Activated T-helper 1 cell treated with anti-CD3 and anti-CD28 coated beads, Interleukin-12 subunit alpha, Interleukin-12 subunit beta, Interleukin-2, Interleukin-4 antibody, amounts not matched to agents 30 ng/mL and 10 ng/mL and 1 ng/mL, durations not matched to agents 14 hours and 24 hours and 36 hours (primary cell): Measurements from ENCODE around the gene ZNF717. TPM values are rescaled to one million over a fixed set of nuclear protein-coding genes. Genes with fewer than 3 reads are reported as not detected.

ENCODE experiments used
- DNase-seq: peaks from one replicate; pipeline ENCODE4 v3.0.0; 2021; ENCODE audit warnings: low spot score
- H3K27ac Mint-ChIP-seq: one replicate; pipeline ENCODE4 v1.8.0; 2021; ENCODE audit warnings: mild to moderate bottlenecking, mixed read lengths
- H3K27me3 Mint-ChIP-seq: one replicate; pipeline ENCODE4 v1.8.0; 2022; ENCODE audit warnings: mild to moderate bottlenecking, moderate library complexity, mixed read lengths; ENCODE audit not compliant: insufficient read depth
- H3K36me3 Mint-ChIP-seq: one replicate; pipeline ENCODE4 v1.8.0; 2021; ENCODE audit warnings: low read depth, mixed read lengths
- H3K4me1 Mint-ChIP-seq: one replicate; pipeline ENCODE4 v1.8.0; 2021; ENCODE audit warnings: low read depth, mixed read lengths
- H3K4me3 Mint-ChIP-seq: one replicate; pipeline ENCODE4 v1.8.0; 2021; ENCODE audit warnings: mild to moderate bottlenecking, moderate library complexity, mixed read lengths
- H3K9me3 Mint-ChIP-seq: one replicate; pipeline ENCODE4 v1.8.0; 2021; ENCODE audit warnings: mixed read lengths
- intact Hi-C: fragments of 100-400 bp; cut with micrococcal nuclease; formaldehyde crosslinking; loops from one replicate; pipeline ENCODE4 v1.15.1; 2024
- total RNA-seq: library from RNA; stranded (reverse); gene quantifications from 2 replicates; pipeline ENCODE4 v1.2.3, GENCODE V29; 2022

ZNF717 gene
- total RNA-seq, 1 donor from 2014 or later: 5.6 TPM

- no peak overlapping the region for H3K4me3 Mint-ChIP-seq
- H3K4me1 Mint-ChIP-seq: no peaks in the 10 kb centered on the region
- peaks cover 42% of the 10 kb centered on the region for H3K9me3 Mint-ChIP-seq
- intact Hi-C loops: no loop called here
- H3K36me3 Mint-ChIP-seq: no peaks in the 10 kb centered on the region
- no peaks in the 10 kb centered on the region for H3K27me3 Mint-ChIP-seq
- H3K27ac Mint-ChIP-seq: no peak overlapping the region
- no peak for DNase-seq
These were observed 93.3 kb downstream of the ZNF717 start for GRCh38 chr3:75692061-75692460.

- peaks cover 29% of the 10 kb centered on the region for H3K9me3 Mint-ChIP-seq
- H3K36me3 Mint-ChIP-seq: no peaks in the 10 kb centered on the region
- no peak overlapping the region for H3K4me3 Mint-ChIP-seq
- no peaks in the 10 kb centered on the region for H3K4me1 Mint-ChIP-seq
- no peak overlapping the region for H3K27ac Mint-ChIP-seq
- DNase-seq: no peak
- intact Hi-C loops: no loop called here
- H3K27me3 Mint-ChIP-seq: no peaks in the 10 kb centered on the region
These were observed 98.0 kb downstream of the ZNF717 start for GRCh38 chr3:75687323-75687722.

Other genes with a start within 250 kb of the ZNF717 start
- gene FRG2C, start 121.2 kb downstream of the ZNF717 start, total RNA-seq: not detected in 2 replicates